NCI-H2107 treated with DMSO at 0.1 percent for 48 hours (cell line): Measurements from ENCODE around the gene TACC2.
"Not testable (repeated sequence)": the region's sequence is repeated elsewhere in the genome, so short reads cannot be mapped to it uniquely, and the experiment has no call there.

Experiments
- DNase-seq: peaks from one replicate; lab custom pipeline; 2025; ENCODE audit not compliant: unreplicated experiment; lab: John Stamatoyannopoulos, UW

TACC2 gene

GRCh38 chr10:122087436-122087835 lies 98.5 kb downstream of the TACC2 start:
- DNase-seq = no peak

GRCh38 chr10:122089311-122090017 lies 100.5 kb downstream of the TACC2 start:
- DNase-seq = no peak

GRCh38 chr10:122091722-122092121 lies 102.8 kb downstream of the TACC2 start:
- DNase-seq = no peak

- DNase-seq = no peak
Measured at GRCh38 chr10:122093076-122093475, 104.1 kb downstream of the TACC2 start.

GRCh38 chr10:122096181-122096580 lies 107.2 kb downstream of the TACC2 start:
- DNase-seq = not testable (repeated sequence)

- no peak for DNase-seq
Measured at GRCh38 chr10:122096705-122097104, 107.7 kb downstream of the TACC2 start.

GRCh38 chr10:122097935-122098334 lies 109.0 kb downstream of the TACC2 start:
- no peak for DNase-seq

- DNase-seq = no peak
Measured at GRCh38 chr10:122098924-122099323, 110.0 kb downstream of the TACC2 start.

- DNase-seq = no peak
Measured at GRCh38 chr10:122099562-122099961, 110.6 kb downstream of the TACC2 start.

- no peak for DNase-seq
Measured at GRCh38 chr10:122102146-122102868, 113.3 kb downstream of the TACC2 start.

GRCh38 chr10:122102869-122103525 lies 114.0 kb downstream of the TACC2 start:
- DNase-seq = no peak

- no peak for DNase-seq
Measured at GRCh38 chr10:122103592-122103991, 114.6 kb downstream of the TACC2 start.

GRCh38 chr10:122108786-122109185 lies 119.8 kb downstream of the TACC2 start:
- not testable (repeated sequence) for DNase-seq

- no peak for DNase-seq
Measured at GRCh38 chr10:122112021-122112616, 123.2 kb downstream of the TACC2 start.

GRCh38 chr10:122112625-122113160 lies 123.7 kb downstream of the TACC2 start:
- DNase-seq = no peak

GRCh38 chr10:122113161-122113944 lies 124.4 kb downstream of the TACC2 start:
- DNase-seq = no peak

GRCh38 chr10:122113945-122114747 lies 125.2 kb downstream of the TACC2 start:
- DNase-seq = no peak

- DNase-seq = no peak
Measured at GRCh38 chr10:122115874-122116273, 126.9 kb downstream of the TACC2 start.

GRCh38 chr10:122116331-122116730 lies 127.4 kb downstream of the TACC2 start:
- no peak for DNase-seq

- no peak for DNase-seq
Measured at GRCh38 chr10:122117475-122117874, 128.5 kb downstream of the TACC2 start.
